IMR-90 (cell line): ENCODE results near the gene NEURL1B. TPM values are rescaled to one million over a fixed set of nuclear protein-coding genes. Genes with fewer than 3 reads are reported as not detected.
A peak's percentile ranks its signal among the peaks of the same experiment; 100 is the strongest.
"Not testable (repeated sequence)": the region's sequence is repeated elsewhere in the genome, so short reads cannot be mapped to it uniquely, and the experiment has no call there.

Experiments
- ATAC-seq: fragments of 200-7000 bp; cut with Tn5 transposase; 2 replicates; pipeline ENCODE4 v1.9.1; 2020; ENCODE audit warnings: low read depth, mild to moderate bottlenecking, moderate library complexity
- BruUV-seq: library from RNA; stranded (reverse); fragments of 400-500 nt; replicated peaks from 2 replicates; lab custom pipeline; 2021; lab: Mats Ljungman, UMichigan
- CTCF ChIA-PET: fragments of 300-600 bp; formaldehyde crosslinking; extraction: SDS; loops from one replicate; lab custom pipeline; 2021; ENCODE audit warnings: antibody characterized with exemption; lab: Yijun Ruan, JAX
- POLR2A ChIA-PET: fragments of 300-600 bp; sonication (Branson Sonifier 250); formaldehyde crosslinking; loops from one replicate; lab custom pipeline; 2022; ENCODE audit warnings: antibody characterized with exemption; ENCODE audit not compliant: unreplicated experiment; lab: Charles Lee
- DNase-seq: peaks from one replicate; pipeline ENCODE4 v3.0.0; 2013
- H2AFZ ChIP-seq: replicated peaks from 2 replicates; pipeline ENCODE3; 2013; ENCODE audit warnings: low read length, mild to moderate bottlenecking; ENCODE audit not compliant: poor library complexity
- H2AK5ac ChIP-seq: 2 replicates; pipeline ENCODE4 v1.6.1; 2013; ENCODE audit warnings: low read depth, low read length, inconsistent platforms
- H2AK9ac ChIP-seq: replicated peaks from 2 replicates; pipeline ENCODE3; 2013; ENCODE audit warnings: mild to moderate bottlenecking, low read depth, low read length, moderate library complexity; ENCODE audit not compliant: poor library complexity
- H2BK120ac ChIP-seq: 2 replicates; pipeline ENCODE4 v1.6.1; 2013; ENCODE audit warnings: low read depth, low read length, inconsistent platforms
- H2BK15ac ChIP-seq: 3 replicates; pipeline ENCODE4 v1.6.1; 2013; ENCODE audit warnings: low read depth, low read length, inconsistent platforms
- H2BK20ac ChIP-seq: 2 replicates; pipeline ENCODE4 v1.6.1; 2013; ENCODE audit warnings: low read depth, mild to moderate bottlenecking, inconsistent platforms, low read length, moderate library complexity
- H2BK5ac ChIP-seq: 2 replicates; pipeline ENCODE4 v1.6.1; 2013; ENCODE audit warnings: mild to moderate bottlenecking, low read depth, low read length, inconsistent platforms; ENCODE audit not compliant: poor library complexity, severe bottlenecking
- H3K14ac ChIP-seq: replicated peaks from 2 replicates; pipeline ENCODE4 v1.6.1; 2013; ENCODE audit warnings: low read depth, low read length, inconsistent platforms
- H3K18ac ChIP-seq: 2 replicates; pipeline ENCODE4 v1.6.1; 2013; ENCODE audit warnings: low read depth, low read length, control low read depth
- H3K23ac ChIP-seq: 2 replicates; pipeline ENCODE4 v1.6.1; 2013; ENCODE audit warnings: low read depth, low read length, inconsistent platforms
- H3K27ac ChIP-seq: 2 replicates; pipeline ENCODE4 v1.5.1; 2013; ENCODE audit warnings: mild to moderate bottlenecking, control low read depth, low read length; ENCODE audit not compliant: insufficient read depth
- H3K27me3 ChIP-seq: 2 replicates; pipeline ENCODE4 v1.6.1; 2013; ENCODE audit warnings: low read length; ENCODE audit not compliant: control insufficient read depth, insufficient read depth
- H3K36me3 ChIP-seq: 2 replicates; pipeline ENCODE4 v1.6.1; 2013; ENCODE audit warnings: low read length, mixed read lengths; ENCODE audit not compliant: control insufficient read depth, insufficient read depth
- H3K4ac ChIP-seq: 2 replicates; pipeline ENCODE4 v1.6.1; 2013; ENCODE audit warnings: low read depth, low read length, inconsistent platforms
- H3K4me1 ChIP-seq: 2 replicates; pipeline ENCODE4 v1.6.1; 2013; ENCODE audit warnings: low read length, mixed read lengths; ENCODE audit not compliant: control insufficient read depth, insufficient read depth
- H3K4me2 ChIP-seq: 2 replicates; pipeline ENCODE4 v1.6.1; 2013; ENCODE audit warnings: low read depth, mild to moderate bottlenecking, control low read depth, low read length, moderate library complexity
- H3K4me3 ChIP-seq: 2 replicates; pipeline ENCODE4 v1.5.1; 2013; ENCODE audit warnings: low read depth, mild to moderate bottlenecking, control low read depth, low read length, moderate library complexity; ENCODE audit not compliant: insufficient read depth
- H3K56ac ChIP-seq: 2 replicates; pipeline ENCODE4 v1.6.1; 2013; ENCODE audit warnings: low read length, inconsistent platforms; ENCODE audit not compliant: insufficient read depth; ENCODE audit errors: extremely low read depth
- H3K79me1 ChIP-seq, 2 experiments: 2 replicates each; pipeline ENCODE4 v1.6.1; 2013; ENCODE audit warnings: low read length in 2 of 2, inconsistent platforms in 1 of 2, low read depth in 1 of 2
- H3K9ac ChIP-seq: 2 replicates; pipeline ENCODE4 v1.6.1; 2013; ENCODE audit warnings: low read depth, low read length, control low read depth
- H3K9me1 ChIP-seq: 2 replicates; pipeline ENCODE4 v1.6.1; 2013; ENCODE audit warnings: low read length, inconsistent platforms; ENCODE audit not compliant: insufficient read depth
- H3K9me3 ChIP-seq: 2 replicates; pipeline ENCODE4 v1.6.1; 2013; ENCODE audit warnings: low read length; ENCODE audit not compliant: control insufficient read depth, insufficient read depth
- H4K20me1 ChIP-seq: 2 replicates; pipeline ENCODE4 v1.6.1; 2013; ENCODE audit warnings: low read length, inconsistent platforms; ENCODE audit not compliant: insufficient read depth
- H4K5ac ChIP-seq: 2 replicates; pipeline ENCODE4 v1.6.1; 2013; ENCODE audit warnings: mild to moderate bottlenecking, low read depth, low read length, control low read depth
- H4K8ac ChIP-seq, 2 experiments: 2 replicates each; pipeline ENCODE4 v1.6.1; 2013; ENCODE audit warnings: low read depth in 2 of 2, low read length in 2 of 2, control low read depth in 1 of 2, inconsistent platforms in 1 of 2
- H4K91ac ChIP-seq: 2 replicates; pipeline ENCODE4 v1.6.1; 2013; ENCODE audit warnings: low read depth, low read length, inconsistent platforms; ENCODE audit not compliant: insufficient read depth
- BHLHE40 ChIP-seq: fragments of 150-350 bp; IDR thresholded peaks from 2 replicates; pipeline ENCODE4 v1.6.1; 2016; ENCODE audit warnings: mild to moderate bottlenecking, low read depth, low read length
- CHD1 ChIP-seq: IDR thresholded peaks from 2 replicates; pipeline ENCODE4 v1.6.1; 2012; ENCODE audit warnings: low read depth, low read length, improper control_type of control experiment
- FOS ChIP-seq: fragments of 150-350 bp; IDR thresholded peaks from 2 replicates; pipeline ENCODE4 v1.6.1; 2016; ENCODE audit warnings: low read depth, low read length
- NFE2L2 ChIP-seq: fragments of 150-350 bp; IDR thresholded peaks from 2 replicates; pipeline ENCODE4 v1.6.1; 2016; ENCODE audit warnings: low read depth, mild to moderate bottlenecking, low read length
- RAD21 ChIP-seq: IDR thresholded peaks from 2 replicates; pipeline ENCODE4 v1.6.1; 2012; ENCODE audit warnings: low read length, improper control_type of control experiment
- RCOR1 ChIP-seq: IDR thresholded peaks from 2 replicates; pipeline ENCODE4 v1.6.1; 2012; ENCODE audit warnings: mild to moderate bottlenecking, low read length, improper control_type of control experiment; ENCODE audit not compliant: insufficient replicate concordance
- WGBS, 2 experiments: methylation state at CpG; one replicate each; pipeline versions ENCODE4 v1.1.5 to v1.1.7; 2013; ENCODE audit warnings: missing lambda C conversion rate in 2 of 2; ENCODE audit not compliant: insufficient read length in 1 of 2; ENCODE audit errors: extremely low coverage in 2 of 2; 5-methylcytosine and 5-hydroxymethylcytosine counted together
- dilution Hi-C: fragments of 300-500 bp; cut with HindIII; formaldehyde crosslinking; loops from one replicate; pipeline ENCODE4 v1.14.3; 2018; ENCODE audit warnings: low sequenced_read_pairs; ENCODE audit not compliant: unreplicated experiment
- in situ Hi-C: fragments of 300-500 bp; cut with MboI; formaldehyde crosslinking; loops from 3 replicates; pipeline ENCODE4 v1.14.3; 2019; ENCODE audit warnings: low sequenced_read_pairs, inconsistent platforms, mixed read lengths
- intact Hi-C: fragments of 100-400 bp; cut with micrococcal nuclease; formaldehyde crosslinking; loops from 2 replicates; pipeline ENCODE4 v1.10.0; 2022
- polyA plus RNA-seq, 3 experiments: library from polyadenylated mRNA; depleted of rRNA; stranded (reverse); fragments of >200 nt; gene quantifications; 2 replicates each; pipeline ENCODE4 v1.2.3, GENCODE V29; 2012; ENCODE audit warnings: low replicate concordance in 1 of 3
- total RNA-seq: library from RNA; depleted of rRNA; stranded (reverse); fragments of >200 nt; gene quantifications from 2 replicates; pipeline ENCODE4 v1.2.3, GENCODE V29; 2012
- TF ChIP-seq, protein P1 (sequence below): fragments of 150-350 bp; IDR thresholded peaks from 2 replicates; pipeline ENCODE4 v1.6.1; 2017; ENCODE audit warnings: mild to moderate bottlenecking, antibody characterized with exemption, low read length, low read depth

Gene NEURL1B
- total and polyA plus RNA-seq, 2 of the 4 experiments (the other 2 are of a cell fraction), result 1.8 to 2.8 TPM

DNA sequence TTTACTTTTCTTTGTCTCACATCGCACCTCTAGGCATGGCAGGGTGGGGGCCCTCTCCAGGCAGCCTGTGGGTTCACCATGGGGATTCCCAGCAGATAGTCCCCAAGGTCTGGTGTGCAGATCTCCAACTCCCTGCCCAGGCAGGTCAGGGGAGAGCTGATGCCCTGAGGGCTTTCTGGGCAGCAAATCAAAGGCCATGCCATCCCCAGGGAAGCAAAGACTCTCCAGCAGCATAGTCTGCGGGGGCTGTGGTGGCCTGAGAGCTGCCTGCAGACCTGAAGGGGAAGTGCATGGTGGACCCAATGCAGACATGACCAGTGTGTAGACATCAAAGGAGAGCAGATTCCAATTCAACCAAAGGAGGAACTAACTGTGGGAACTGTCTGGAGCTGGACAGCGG, 7.7 kb downstream of the NEURL1B start:
- POLR2A ChIA-PET, result no interaction called here
- no TSS peak for BruUV-seq
- H3K4me3 ChIP-seq, result no peak overlapping the region
- H3K36me3 ChIP-seq, result peaks cover 4% of the 10 kb centered on the region; the same call in 1 of the 2 replicates
- peaks cover 5% of the 10 kb centered on the region; the same call in 1 of the 2 replicates for H3K4me1 ChIP-seq
- no peak overlapping the region for H3K9ac ChIP-seq
- H2BK5ac ChIP-seq, result no peak overlapping the region
- H2BK120ac ChIP-seq, result no peak overlapping the region
- no peak overlapping the region for H2BK20ac ChIP-seq
- H3K79me1 ChIP-seq, result peaks cover 24 to 58% of the 10 kb centered on the region in 2 experiments
- H4K91ac ChIP-seq, result no peak overlapping the region
- no peak overlapping the region; the same call in 1 of the 2 replicates for H2AK5ac ChIP-seq
- H3K4me2 ChIP-seq, result no peak overlapping the region
- intact Hi-C loops (no loop called here), dilution Hi-C loops (no loop called here), in situ Hi-C loops (no loop called here)
- ATAC-seq, result no peak
- peaks cover 19% of the 10 kb centered on the region for H3K9me1 ChIP-seq
- H4K8ac ChIP-seq, result no peak overlapping the region
- H3K18ac ChIP-seq, result no peak overlapping the region
- TF ChIP-seq CHD1 (no peak), RAD21 (no peak), BHLHE40 (no peak), NFE2L2 (no peak), RCOR1 (no peak), FOS (no peak)
- TF ChIP-seq, protein P1, sequence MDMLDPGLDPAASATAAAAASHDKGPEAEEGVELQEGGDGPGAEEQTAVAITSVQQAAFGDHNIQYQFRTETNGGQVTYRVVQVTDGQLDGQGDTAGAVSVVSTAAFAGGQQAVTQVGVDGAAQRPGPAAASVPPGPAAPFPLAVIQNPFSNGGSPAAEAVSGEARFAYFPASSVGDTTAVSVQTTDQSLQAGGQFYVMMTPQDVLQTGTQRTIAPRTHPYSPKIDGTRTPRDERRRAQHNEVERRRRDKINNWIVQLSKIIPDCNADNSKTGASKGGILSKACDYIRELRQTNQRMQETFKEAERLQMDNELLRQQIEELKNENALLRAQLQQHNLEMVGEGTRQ, result no peak
- H4K20me1 ChIP-seq, result no peaks in the 10 kb centered on the region
- no peak overlapping the region for H2AFZ ChIP-seq
- H2BK15ac ChIP-seq, result no peak overlapping the region
- DNase-seq, result no peak
- H2AK9ac ChIP-seq, result peak overlapping the region; percentile 28
- H3K56ac ChIP-seq, result no peak overlapping the region
- H3K27ac ChIP-seq, result no peak overlapping the region
- no peak overlapping the region for H4K5ac ChIP-seq
- no peak overlapping the region for H3K23ac ChIP-seq
- CTCF ChIA-PET, result no interaction called here
- no peak overlapping the region for H3K4ac ChIP-seq
- H3K14ac ChIP-seq, result no peak overlapping the region
- WGBS, 2 experiments, result 100% methylated on average over 2 of the region's 3 CpGs; no CpG with 5 or more reads in 1 of the 2 experiments
- H3K9me3 ChIP-seq, result no peaks in the 10 kb centered on the region
- H3K27me3 ChIP-seq, result no peaks in the 10 kb centered on the region

DNA sequence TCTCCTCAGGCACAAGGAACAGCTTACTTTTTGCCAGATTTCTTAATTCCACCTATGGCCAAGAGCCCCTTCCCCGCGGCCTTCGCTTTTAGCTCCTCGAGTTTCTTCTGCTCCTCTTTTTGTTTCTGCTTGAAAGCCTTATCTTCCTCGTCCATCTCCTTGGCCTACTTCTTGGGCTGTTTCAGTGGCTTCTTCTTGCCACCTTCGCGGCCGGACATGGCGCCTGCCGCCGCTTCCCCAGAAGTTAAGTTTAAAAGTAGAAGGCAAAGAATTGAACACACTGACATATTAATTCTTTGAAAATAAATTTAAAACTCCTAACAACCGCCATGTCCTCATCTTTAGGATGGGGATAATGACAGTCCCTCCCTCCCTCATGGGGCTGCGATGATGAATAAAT, 15.4 kb downstream of the NEURL1B start:
- DNase-seq, H2BK15ac ChIP-seq, H4K5ac ChIP-seq, in situ Hi-C loops, POLR2A ChIA-PET, H2AFZ ChIP-seq, H3K9me3 ChIP-seq, H3K4ac ChIP-seq, H3K56ac ChIP-seq, H4K20me1 ChIP-seq, H2BK5ac ChIP-seq, intact Hi-C loops, H2AK5ac ChIP-seq, H3K23ac ChIP-seq, ATAC-seq, H2BK20ac ChIP-seq, H3K27me3 ChIP-seq, H3K4me2 ChIP-seq, H3K36me3 ChIP-seq, BruUV-seq, H4K8ac ChIP-seq, H3K4me3 ChIP-seq, H3K18ac ChIP-seq, H3K9ac ChIP-seq, dilution Hi-C loops, H2BK120ac ChIP-seq, H3K27ac ChIP-seq, H3K14ac ChIP-seq, H4K91ac ChIP-seq, H2AK9ac ChIP-seq: not testable (repeated sequence)
- CTCF ChIA-PET, result interaction anchor here (0.6 kb wide), 1 partner anchor 195 kb away, joined by 3 read pairs; no protein-coding TSS in a partner anchor
- H3K9me1 ChIP-seq, result peaks cover 15% of the 10 kb centered on the region; the same call in 1 of the 2 replicates
- H3K79me1 ChIP-seq, result peaks cover 15 to 39% of the 10 kb centered on the region in 2 experiments
- peaks cover 26% of the 10 kb centered on the region for H3K4me1 ChIP-seq
- no CpG with 5 or more reads among the region's 13 CpGs for WGBS, 2 experiments
